Loucy (cell line): Measurements from ENCODE around the gene LRRC71.

Experiments
- CTCF ChIP-seq: fragments of 200-600 bp; sonication (generic); conservative IDR thresholded peaks from 2 replicates; pipeline ENCODE4 v1.5.1; 2014; ENCODE audit warnings: mild to moderate bottlenecking, antibody characterized with exemption, low read length
- EZH2phosphoT487 ChIP-seq: fragments of 200-600 bp; IDR thresholded peaks from 2 replicates; pipeline ENCODE4 v1.6.1; 2018; ENCODE audit warnings: antibody characterized with exemption, mild to moderate bottlenecking, moderate library complexity, borderline replicate concordance

- no peak for TF ChIP-seq CTCF
- no peak for TF ChIP-seq EZH2phosphoT487
Observed at GRCh38 chr1:156896490-156897033, 23.9 kb upstream of the LRRC71 start.
